ENCODE data around the gene PDIA2.

Gene PDIA2

GRCh38 chr16:269061-269796 is 13.7 kb upstream of the PDIA2 start:
- TF ChIP-seq POLR2A (IDR thresholded peaks at IDR 0.05; ENCODE audit: low read depth, low read length), result no peak
- no peak for DNase-seq (ENCODE audit: insufficient read length, low spot score)
- FAIRE-seq, result no peak

GRCh38 chr16:270381-271255 is 12.3 kb upstream of the PDIA2 start:
- FAIRE-seq, result no peak

GRCh38 chr16:272633-273546 is 10.1 kb upstream of the PDIA2 start:
- TF ChIP-seq POLR2A (IDR thresholded peaks at IDR 0.05; ENCODE audit: low read depth, low read length), result no peak
- no peak for DNase-seq (ENCODE audit: insufficient read length, low spot score)
- FAIRE-seq, result no peak

More at GRCh38 chr16:270381-271255, 12.3 kb upstream of the PDIA2 start:
- no peak for TF ChIP-seq POLR2A (IDR thresholded peaks at IDR 0.05; ENCODE audit: low read depth, low read length)
- no peak for DNase-seq (ENCODE audit: insufficient read length, low spot score)

GRCh38 chr16:273547-274421 is 9.2 kb upstream of the PDIA2 start:
- DNase-seq (ENCODE audit: insufficient read length, low spot score) (peak; percentile 69), FAIRE-seq (no peak)
- TF ChIP-seq POLR2A (IDR thresholded peaks at IDR 0.05; ENCODE audit: low read depth, low read length), result no peak

- no peak for DNase-seq (ENCODE audit: insufficient read length, low spot score)
- no peak for TF ChIP-seq POLR2A (IDR thresholded peaks at IDR 0.05; ENCODE audit: low read depth, low read length)
- no peak for FAIRE-seq
Observed at GRCh38 chr16:275041-275641, 7.8 kb upstream of the PDIA2 start.

GRCh38 chr16:275786-276232 is 7.2 kb upstream of the PDIA2 start, which contains the start of gene RGS11:
Gene RGS11, minus strand, starts transcription at chr16:275944. Its CDS starts 33 bp downstream, at chr16:275911.
- DNase-seq (ENCODE audit: insufficient read length, low spot score) (no peak), FAIRE-seq (no peak)
- no peak for TF ChIP-seq POLR2A (IDR thresholded peaks at IDR 0.05; ENCODE audit: low read depth, low read length)

GRCh38 chr16:276426-277077 is 6.4 kb upstream of the PDIA2 start:
- TF ChIP-seq POLR2A (IDR thresholded peaks at IDR 0.05; ENCODE audit: low read depth, low read length), result no peak
- no peak for DNase-seq (ENCODE audit: insufficient read length, low spot score)
- no peak for FAIRE-seq

GRCh38 chr16:278863-279366 is 4.0 kb upstream of the PDIA2 start:
- FAIRE-seq (peak; percentile 80), DNase-seq (ENCODE audit: insufficient read length, low spot score) (peak; percentile 92)
- TF ChIP-seq POLR2A (IDR thresholded peaks at IDR 0.05; ENCODE audit: low read depth, low read length), result no peak

GRCh38 chr16:279531-279930 is 3.4 kb upstream of the PDIA2 start:
- TF ChIP-seq POLR2A (IDR thresholded peaks at IDR 0.05; ENCODE audit: low read depth, low read length), result no peak
- no peak for FAIRE-seq
- DNase-seq (ENCODE audit: insufficient read length, low spot score), result no peak

GRCh38 chr16:280005-280460 is 2.9 kb upstream of the PDIA2 start:
- TF ChIP-seq POLR2A (IDR thresholded peaks at IDR 0.05; ENCODE audit: low read depth, low read length), result no peak
- DNase-seq (ENCODE audit: insufficient read length, low spot score), result no peak
- no peak for FAIRE-seq

- TF ChIP-seq POLR2A (IDR thresholded peaks at IDR 0.05; ENCODE audit: low read depth, low read length), result no peak
- no peak for FAIRE-seq
Observed at GRCh38 chr16:280552-280951, 2.4 kb upstream of the PDIA2 start, which contains the start of gene ARHGDIG. Gene ARHGDIG, plus strand, starts transcription at chr16:280591. Its CDS starts 90 bp downstream, at chr16:280681.

More at GRCh38 chr16:280552-280951, 2.4 kb upstream of the PDIA2 start, which contains the start of gene ARHGDIG:
- no peak for DNase-seq (ENCODE audit: insufficient read length, low spot score)

All from H54 (cell line).